CD14-positive monocyte (primary cell): ENCODE measurements around the gene C12orf57. TPM values are rescaled to one million over a fixed set of nuclear protein-coding genes. Genes with fewer than 3 reads are reported as not detected.

Experiments used
- DNase-seq, 3 donors: peaks; one replicate each; pipeline ENCODE4 v3.0.0-alpha.2; 2011 to 2022
- H2AFZ ChIP-seq: 2 replicates; pipeline ENCODE4 v1.6.0; 2012; ENCODE audit warnings: mild to moderate bottlenecking, low read depth, low read length, inconsistent platforms; ENCODE audit not compliant: insufficient read depth, poor library complexity, severe bottlenecking
- H3K27ac ChIP-seq, 2 donors: 1 replicate in 1 of 2; 2 replicates in 1 of 2; pipeline ENCODE4 v1.5.1; 2012 to 2013; ENCODE audit warnings: low read length in 2 of 2, control low read depth in 1 of 2, inconsistent platforms in 1 of 2, low read depth in 1 of 2, mild to moderate bottlenecking in 1 of 2
- H3K27me3 ChIP-seq, 2 donors: one replicate each; pipeline versions ENCODE4 v1.6.0 to v1.6.1; 2011 to 2013; ENCODE audit warnings: low read length in 2 of 2; ENCODE audit not compliant: control insufficient read depth in 2 of 2, insufficient read depth in 2 of 2
- H3K36me3 ChIP-seq, 2 donors: replicated peaks in 1 of 2; 1 replicate in 1 of 2; 2 replicates in 1 of 2; pipeline versions ENCODE4 v1.5.1 to v1.6.1; 2012 to 2013; ENCODE audit warnings: low read length in 2 of 2, control low read depth in 1 of 2, inconsistent platforms in 1 of 2, mild to moderate bottlenecking in 1 of 2; ENCODE audit not compliant: insufficient read depth in 2 of 2, control insufficient read depth in 1 of 2
- H3K4me1 ChIP-seq, 2 donors: 1 replicate in 1 of 2; 2 replicates in 1 of 2; pipeline versions ENCODE4 v1.5.1 to v1.6.1; 2012 to 2013; ENCODE audit warnings: low read length in 2 of 2, control low read depth in 1 of 2, inconsistent platforms in 1 of 2, mild to moderate bottlenecking in 1 of 2, moderate library complexity in 1 of 2; ENCODE audit not compliant: insufficient read depth in 2 of 2, control insufficient read depth in 1 of 2
- H3K4me2 ChIP-seq: replicated peaks from 2 replicates; pipeline ENCODE3; 2012; ENCODE audit warnings: low read length, moderate library complexity, mild to moderate bottlenecking; ENCODE audit not compliant: poor library complexity, severe bottlenecking; ENCODE audit errors: extremely low read depth
- H3K4me3 ChIP-seq, 3 experiments: fragments of 200-600 bp in 1 of 3; sonication (generic) in 1 of 3; replicated peaks in 1 of 3; 1 replicate in 2 of 3; 2 replicates in 1 of 3; pipeline ENCODE4 v1.5.1; 2011 to 2013; ENCODE audit warnings: low read length in 3 of 3, mild to moderate bottlenecking in 3 of 3, control low read depth in 2 of 3, low read depth in 2 of 3, inconsistent platforms in 1 of 3, moderate library complexity in 1 of 3
- H3K79me2 ChIP-seq: 2 replicates; pipeline ENCODE4 v1.6.0; 2012; ENCODE audit warnings: mild to moderate bottlenecking, control low read depth, inconsistent platforms, low read length, moderate library complexity; ENCODE audit not compliant: insufficient read depth
- H3K9ac ChIP-seq: 2 replicates; pipeline ENCODE4 v1.6.0; 2017; ENCODE audit warnings: low read length, mild to moderate bottlenecking; ENCODE audit not compliant: insufficient read depth, poor library complexity, severe bottlenecking
- H3K9me3 ChIP-seq, 2 donors: replicated peaks in 1 of 2; 1 replicate in 1 of 2; 2 replicates in 1 of 2; pipeline versions ENCODE4 v1.5.1 to v1.6.1; 2012 to 2013; ENCODE audit warnings: low read length in 2 of 2, control low read depth in 1 of 2; ENCODE audit not compliant: control insufficient read depth in 1 of 2, insufficient read depth in 1 of 2
- H4K20me1 ChIP-seq: 2 replicates; pipeline ENCODE4 v1.6.0; 2012; ENCODE audit warnings: mild to moderate bottlenecking, low read length, control low read depth, moderate library complexity; ENCODE audit not compliant: insufficient read depth
- H3K27ac Mint-ChIP-seq, 7 donors: one replicate each; pipeline ENCODE4 v1.8.0; 2020; ENCODE audit warnings: mild to moderate bottlenecking in 7 of 7, mixed read lengths in 7 of 7, moderate library complexity in 6 of 7, inconsistent platforms in 2 of 7
- H3K27me3 Mint-ChIP-seq, 3 donors: one replicate each; pipeline ENCODE4 v1.8.0; 2021 to 2022; ENCODE audit warnings: low read depth in 3 of 3, mild to moderate bottlenecking in 3 of 3, mixed read lengths in 3 of 3, moderate library complexity in 3 of 3, inconsistent platforms in 1 of 3
- H3K36me3 Mint-ChIP-seq, 2 donors: one replicate each; pipeline ENCODE4 v1.8.0; 2020; ENCODE audit warnings: mixed read lengths in 2 of 2, inconsistent platforms in 1 of 2, mild to moderate bottlenecking in 1 of 2
- H3K4me1 Mint-ChIP-seq: one replicate; pipeline ENCODE4 v1.8.0; 2020; ENCODE audit warnings: mild to moderate bottlenecking, mixed read lengths
- H3K4me3 Mint-ChIP-seq, 2 donors: one replicate each; pipeline ENCODE4 v1.8.0; 2020; ENCODE audit warnings: mild to moderate bottlenecking in 2 of 2, mixed read lengths in 2 of 2, moderate library complexity in 1 of 2
- H3K9me3 Mint-ChIP-seq, 7 donors: one replicate each; pipeline ENCODE4 v1.8.0; 2020 to 2022; ENCODE audit warnings: mixed read lengths in 7 of 7, mild to moderate bottlenecking in 6 of 7, moderate library complexity in 6 of 7, inconsistent platforms in 2 of 7
- WGBS: methylation state at CpG from one replicate; pipeline ENCODE4 v1.1.5; 2013; ENCODE audit warnings: missing lambda C conversion rate; ENCODE audit not compliant: insufficient coverage; 5-methylcytosine and 5-hydroxymethylcytosine counted together
- intact Hi-C, 2 donors: fragments of 100-400 bp; cut with micrococcal nuclease; formaldehyde crosslinking; loops; one replicate each; pipeline versions ENCODE4 v1.15.0 to v1.15.1; 2023
- polyA plus RNA-seq, 3 donors: library from polyadenylated mRNA; depleted of rRNA in 1 of 3; unstranded in 2 of 3; stranded (reverse) in 1 of 3; fragments of 300-500 nt in 2 of 3; fragments of >200 nt in 1 of 3; fragmentation: Illumina TruSeq in 2 of 3; gene quantifications; 1 replicate in 2 of 3; 2 replicates in 1 of 3; pipeline ENCODE4 v1.2.3, GENCODE V29; 2012 to 2021
- TF ChIP-seq, protein P1 (sequence below): fragments of 200-600 bp; IDR thresholded peaks from one replicate; pipeline ENCODE4 v1.8.0; 2022; ENCODE audit warnings: antibody characterized with exemption, mild to moderate bottlenecking

C12orf57 gene
- polyA plus RNA-seq, 3 donors: 19.1 to 59.2 (median 24.2) TPM

DNA sequence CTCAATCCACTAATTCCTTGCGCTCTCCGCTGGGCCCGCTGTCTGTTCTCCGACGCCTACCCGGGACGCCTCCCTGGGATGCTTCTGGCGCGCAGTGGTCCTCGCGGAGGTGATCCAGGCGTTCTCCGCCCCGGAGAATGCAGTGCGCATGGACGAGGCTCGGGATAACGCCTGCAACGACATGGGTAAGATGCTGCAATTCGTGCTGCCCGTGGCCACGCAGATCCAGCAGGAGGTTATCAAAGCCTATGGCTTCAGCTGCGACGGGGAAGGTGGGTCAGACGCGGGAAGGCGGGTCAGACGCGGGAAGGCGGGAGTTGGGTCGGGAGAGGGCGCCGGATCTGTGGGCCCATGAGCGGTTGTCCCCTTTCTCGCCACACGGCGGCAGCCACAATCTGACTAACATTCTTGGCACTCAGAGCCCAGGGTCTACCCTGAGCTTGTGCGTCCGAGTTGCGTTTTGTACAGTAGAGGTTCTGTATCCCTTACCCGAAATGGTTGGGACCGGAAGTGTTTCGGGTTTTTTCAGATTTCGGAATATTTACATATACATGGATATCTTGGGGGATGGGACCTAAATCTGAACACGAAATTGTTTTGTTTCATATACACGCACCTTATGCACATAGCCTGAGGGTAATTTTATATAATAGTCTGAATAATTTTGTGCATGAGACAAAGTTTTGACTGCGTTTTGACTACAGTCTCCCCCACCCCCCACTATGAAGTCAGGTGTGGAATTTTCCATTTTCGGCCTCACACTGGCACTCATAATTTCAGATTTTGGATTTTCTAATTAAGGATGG is 762 bp downstream of the C12orf57 start:
- Mint-ChIP-seq H3K9me3 (peaks cover 0 to 2% (median 0%) of the 10 kb centered on the region in 7 donors), H3K4me1 (peaks cover 65% of the 10 kb centered on the region), H3K27me3 (peaks cover 0 to 2% (median 0%) of the 10 kb centered on the region in 3 donors), H3K27ac (peak overlapping the region; percentile 94 to 99 (median 98)), H3K36me3 (peaks cover 3% of the 10 kb centered on the region in 2 donors), H3K4me3 (peak overlapping the region; percentile 82 to 91)
- Histone ChIP-seq H3K27ac (peak overlapping the region; percentile 76 to 89), H3K36me3 (no peaks in the 10 kb centered on the region), H3K79me2 (peaks cover 12% of the 10 kb centered on the region), H3K27me3 (no peaks in the 10 kb centered on the region), H3K4me2 (peak overlapping the region; percentile 83), H4K20me1 (no peaks in the 10 kb centered on the region), H3K4me3 (peak overlapping the region; percentile 3 to 76 (median 48)), H3K9ac (peak overlapping the region; percentile 47), H3K9me3 (no peaks in the 10 kb centered on the region), H3K4me1 (peaks cover 62 to 68% of the 10 kb centered on the region in 2 donors), H2AFZ (peak overlapping the region; percentile 42)
- DNase-seq: peak; percentile 82 to 90 (median 90)
- WGBS: 0% methylated on average over 27 of the region's 48 CpGs
- TF ChIP-seq, protein P1, sequence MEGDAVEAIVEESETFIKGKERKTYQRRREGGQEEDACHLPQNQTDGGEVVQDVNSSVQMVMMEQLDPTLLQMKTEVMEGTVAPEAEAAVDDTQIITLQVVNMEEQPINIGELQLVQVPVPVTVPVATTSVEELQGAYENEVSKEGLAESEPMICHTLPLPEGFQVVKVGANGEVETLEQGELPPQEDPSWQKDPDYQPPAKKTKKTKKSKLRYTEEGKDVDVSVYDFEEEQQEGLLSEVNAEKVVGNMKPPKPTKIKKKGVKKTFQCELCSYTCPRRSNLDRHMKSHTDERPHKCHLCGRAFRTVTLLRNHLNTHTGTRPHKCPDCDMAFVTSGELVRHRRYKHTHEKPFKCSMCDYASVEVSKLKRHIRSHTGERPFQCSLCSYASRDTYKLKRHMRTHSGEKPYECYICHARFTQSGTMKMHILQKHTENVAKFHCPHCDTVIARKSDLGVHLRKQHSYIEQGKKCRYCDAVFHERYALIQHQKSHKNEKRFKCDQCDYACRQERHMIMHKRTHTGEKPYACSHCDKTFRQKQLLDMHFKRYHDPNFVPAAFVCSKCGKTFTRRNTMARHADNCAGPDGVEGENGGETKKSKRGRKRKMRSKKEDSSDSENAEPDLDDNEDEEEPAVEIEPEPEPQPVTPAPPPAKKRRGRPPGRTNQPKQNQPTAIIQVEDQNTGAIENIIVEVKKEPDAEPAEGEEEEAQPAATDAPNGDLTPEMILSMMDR: peak; percentile 81
- intact Hi-C loops: loop anchor here (2.0 to 5.0 kb wide), 3 partner anchors 14 to 72 kb away; partner anchors contain the start of gene SPSB2 (in 1 of the 2)

DNA sequence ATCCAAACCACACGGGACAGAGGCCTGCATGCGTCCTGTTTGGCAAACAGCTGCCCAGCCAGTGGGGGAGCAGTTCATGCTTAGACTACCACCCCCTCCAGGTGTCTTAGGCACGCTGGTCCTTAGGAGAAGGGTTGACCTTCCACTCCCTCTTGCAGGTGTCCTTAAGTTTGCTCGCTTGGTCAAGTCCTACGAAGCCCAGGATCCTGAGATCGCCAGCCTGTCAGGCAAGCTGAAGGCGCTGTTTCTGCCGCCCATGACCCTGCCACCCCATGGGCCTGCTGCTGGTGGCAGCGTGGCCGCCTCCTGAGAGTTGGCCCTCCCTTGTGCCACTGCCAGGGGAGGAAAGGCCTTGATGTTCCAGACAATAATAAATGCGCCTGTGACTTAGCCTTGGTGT is 1.8 kb downstream of the C12orf57 start:
- Histone ChIP-seq H4K20me1 (no peaks in the 10 kb centered on the region), H3K4me3 (peak overlapping the region in 1 of 3 experiments; percentile 72), H3K36me3 (no peaks in the 10 kb centered on the region), H3K4me2 (peak overlapping the region; percentile 73), H3K9ac (no peak overlapping the region), H3K4me1 (peaks cover 73 to 78% of the 10 kb centered on the region in 2 donors), H3K27me3 (no peaks in the 10 kb centered on the region), H3K9me3 (no peaks in the 10 kb centered on the region), H3K79me2 (peaks cover 17% of the 10 kb centered on the region), H3K27ac (no peak overlapping the region), H2AFZ (no peak overlapping the region)
- Mint-ChIP-seq H3K27ac (peak overlapping the region in 2 of 7 donors; percentile 6 to 54), H3K4me3 (no peak overlapping the region), H3K4me1 (peaks cover 76% of the 10 kb centered on the region), H3K9me3 (peaks cover 0 to 2% (median 0%) of the 10 kb centered on the region in 7 donors), H3K36me3 (peaks cover 3% of the 10 kb centered on the region in 2 donors), H3K27me3 (peaks cover 0 to 2% (median 0%) of the 10 kb centered on the region in 3 donors)
- TF ChIP-seq, protein P1: no peak
- intact Hi-C loops: loop anchor here (1.0 to 2.0 kb wide), 3 partner anchors 13 to 19 kb away; no protein-coding TSS in a partner anchor
- WGBS: 75% methylated on average over 8 of the region's 11 CpGs
- no peak for DNase-seq
